ENCODE measurements around the gene HIGD1C.
"Not testable (repeated sequence)": the region's sequence is repeated elsewhere in the genome, so short reads cannot be mapped to it uniquely, and the experiment has no call there.

Gene HIGD1C

DNA sequence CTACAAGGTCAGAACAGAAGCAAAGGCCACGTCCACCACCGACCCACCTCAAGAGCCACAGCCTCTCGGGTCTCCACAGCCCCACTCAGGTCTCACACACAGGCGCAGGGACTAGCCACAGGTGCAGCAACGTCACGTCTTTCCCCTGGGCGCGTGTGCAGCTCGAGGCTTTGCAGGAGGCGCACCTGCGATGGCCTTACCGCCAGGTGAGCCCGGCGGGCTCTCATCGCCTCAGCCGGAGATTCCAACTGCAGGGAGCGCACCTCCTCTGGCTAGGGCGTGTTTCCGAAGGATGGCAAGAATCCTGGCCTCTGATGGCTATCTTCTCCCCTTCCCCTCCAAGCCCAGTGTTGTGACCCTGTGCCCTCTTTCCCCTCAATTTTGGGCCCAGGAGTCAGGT is at the start of gene HIGD1C:
Gene HIGD1C, plus strand, starts transcription at position 35 of the 400 bp plus-strand sequence. CDS start 1,455 bp downstream, outside the sequence.
- DNase-seq (ENCODE audit: low spot score), result no peak

GRCh38 chr12:50908479-50908878 is 43.9 kb upstream of the HIGD1C start:
- DNase-seq (ENCODE audit: low spot score), result not testable (repeated sequence)

- not testable (repeated sequence) for DNase-seq (ENCODE audit: low spot score)
Observed at GRCh38 chr12:50912361-50912760, 40.0 kb upstream of the HIGD1C start.

DNA sequence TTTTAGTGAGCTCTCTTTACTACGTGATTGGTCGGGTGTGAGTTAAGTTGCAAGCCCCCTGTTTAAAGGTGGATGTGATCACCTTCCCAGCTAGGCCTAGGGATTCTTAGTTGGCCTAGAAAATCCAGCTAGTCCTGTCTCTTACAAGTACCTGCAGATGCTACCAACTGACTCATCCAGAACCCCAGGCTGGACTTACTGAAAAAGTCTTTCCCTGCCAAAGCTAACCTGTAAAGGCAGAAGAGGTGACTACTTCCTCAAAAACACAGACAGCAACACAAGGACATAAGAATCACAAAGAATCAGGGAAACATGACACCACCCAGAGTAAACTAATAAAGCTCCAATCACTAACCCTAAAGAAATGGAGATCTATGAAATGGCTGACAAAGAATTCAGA is 39.1 kb upstream of the HIGD1C start:
- DNase-seq (ENCODE audit: low spot score), result no peak

DNA sequence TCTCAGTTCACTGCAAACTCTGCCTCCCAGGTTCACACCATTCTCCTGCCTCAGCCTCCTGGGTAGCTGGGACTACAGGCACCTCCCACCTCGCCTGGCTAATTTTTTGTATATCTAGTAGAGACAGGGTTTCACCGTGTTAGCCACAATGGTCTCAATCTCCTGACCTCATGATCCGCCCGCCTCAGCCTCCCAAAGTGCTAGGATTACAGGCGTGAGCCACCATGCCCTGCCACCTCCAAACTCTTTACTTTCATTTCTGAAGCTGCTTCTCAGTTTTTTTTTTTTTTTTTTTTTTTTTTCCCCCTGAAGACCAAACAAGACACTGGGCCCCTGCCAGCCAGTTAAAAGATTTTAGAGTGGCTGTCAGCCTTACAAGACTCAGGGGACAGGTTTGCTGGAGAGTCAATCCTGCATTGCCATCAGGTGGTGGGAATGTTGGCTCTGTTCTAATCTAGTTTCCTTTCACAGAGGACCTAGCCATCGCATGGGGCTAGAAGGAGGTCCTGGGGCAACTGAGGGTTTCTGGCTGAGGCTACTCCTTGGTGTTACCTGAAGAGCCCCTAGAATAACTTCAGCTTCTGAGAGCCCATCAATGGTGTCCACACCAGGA is 37.4 kb upstream of the HIGD1C start:
- DNase-seq (ENCODE audit: low spot score), result no peak

- no peak for DNase-seq (ENCODE audit: low spot score)
Observed at GRCh38 chr12:50916292-50916691, 36.1 kb upstream of the HIGD1C start.

- DNase-seq (ENCODE audit: low spot score), result no peak
Observed at GRCh38 chr12:50918584-50919316, 33.6 kb upstream of the HIGD1C start.

GRCh38 chr12:50922820-50923219 is 29.5 kb upstream of the HIGD1C start:
- no peak for DNase-seq (ENCODE audit: low spot score)

GRCh38 chr12:50923361-50924130 is 28.8 kb upstream of the HIGD1C start:
- no peak for DNase-seq (ENCODE audit: low spot score)

GRCh38 chr12:50924131-50924438 is 28.3 kb upstream of the HIGD1C start:
- DNase-seq (ENCODE audit: low spot score), result no peak

GRCh38 chr12:50924439-50925341 is 27.7 kb upstream of the HIGD1C start:
- DNase-seq (ENCODE audit: low spot score), result peak; percentile 45

GRCh38 chr12:50925342-50925651 is 27.0 kb upstream of the HIGD1C start:
- no peak for DNase-seq (ENCODE audit: low spot score)

- no peak for DNase-seq (ENCODE audit: low spot score)
Observed at GRCh38 chr12:50925920-50926319, 26.4 kb upstream of the HIGD1C start.

DNA sequence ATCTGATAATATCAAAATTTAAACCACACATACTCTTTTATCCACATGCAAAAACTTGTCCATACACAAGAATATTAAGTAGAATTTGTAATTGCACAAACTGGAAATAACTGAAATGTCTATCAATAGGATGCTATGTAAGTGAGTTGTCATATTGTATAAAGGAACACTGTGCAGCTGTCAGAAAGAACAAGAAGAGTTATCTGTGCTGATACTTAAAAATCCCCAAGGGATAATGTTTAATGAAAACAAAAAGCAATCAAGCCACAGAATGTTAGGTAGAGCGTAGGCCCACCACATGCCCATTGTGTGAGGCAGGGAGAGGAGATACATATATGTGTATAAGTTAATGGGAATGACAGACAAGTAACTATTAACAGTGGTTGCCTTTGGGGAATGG is 25.9 kb upstream of the HIGD1C start:
- DNase-seq (ENCODE audit: low spot score), result no peak

DNA sequence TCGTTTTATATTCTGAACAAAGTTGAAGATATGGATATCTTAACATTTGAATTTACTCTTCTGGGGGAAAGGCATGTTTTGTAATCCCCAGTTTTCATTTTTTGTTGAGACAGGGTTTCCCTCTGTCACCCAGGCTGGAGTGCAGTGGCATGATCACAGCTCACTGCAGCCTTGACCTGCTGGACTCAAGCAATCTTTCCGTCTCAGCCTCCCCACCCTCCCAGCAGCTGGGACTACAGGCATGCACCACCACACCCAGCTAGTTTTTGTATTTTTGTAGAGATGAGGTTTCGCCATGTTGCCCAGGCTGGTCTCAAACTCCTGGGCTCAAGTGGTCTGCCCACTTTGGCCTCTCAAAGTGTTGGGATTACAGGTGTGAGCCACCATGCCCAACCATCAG is 25.4 kb upstream of the HIGD1C start:
- DNase-seq (ENCODE audit: low spot score), result not testable (repeated sequence)

DNA sequence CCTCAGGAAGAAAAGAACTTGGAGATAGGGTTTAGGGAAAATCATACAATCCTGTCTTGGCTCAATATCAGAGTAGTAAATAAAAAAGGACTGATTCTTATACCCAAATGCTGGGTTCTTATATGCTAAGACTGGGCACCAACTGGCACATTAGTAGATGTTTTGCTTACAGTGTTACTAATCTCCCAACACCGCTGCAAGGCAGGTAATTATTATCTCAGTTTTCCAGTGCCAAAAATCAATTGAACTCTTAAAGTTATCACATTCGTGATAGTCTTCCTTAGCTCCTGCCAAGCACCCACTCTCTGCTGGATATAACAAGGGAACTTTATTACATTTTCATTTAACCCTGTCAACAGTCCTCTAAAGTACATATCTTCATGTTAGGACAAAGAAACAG is 25.0 kb upstream of the HIGD1C start:
- no peak for DNase-seq (ENCODE audit: low spot score)

DNA sequence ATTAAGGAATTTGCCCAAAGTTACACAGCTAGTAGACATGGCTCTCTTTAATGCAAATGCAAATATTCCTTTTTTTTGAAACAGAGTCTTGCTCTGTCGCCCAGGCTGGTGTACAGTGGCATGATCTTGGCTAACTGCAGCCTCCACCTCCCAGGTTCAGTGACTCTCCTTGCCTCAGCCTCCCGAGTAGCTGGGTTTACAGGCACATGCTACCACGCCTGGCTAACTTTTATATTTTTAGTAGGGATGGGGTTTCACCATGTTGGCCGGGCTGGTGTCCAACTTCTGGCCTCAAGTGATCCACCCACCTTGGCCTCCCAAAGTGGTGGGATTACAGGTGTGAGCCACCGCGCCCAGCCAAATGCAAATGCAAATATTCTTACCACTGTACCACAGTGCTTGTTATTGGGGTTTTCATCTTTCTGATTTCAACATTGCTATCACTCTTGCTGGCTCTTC is 24.5 kb upstream of the HIGD1C start:
- no peak for DNase-seq (ENCODE audit: low spot score)

DNA sequence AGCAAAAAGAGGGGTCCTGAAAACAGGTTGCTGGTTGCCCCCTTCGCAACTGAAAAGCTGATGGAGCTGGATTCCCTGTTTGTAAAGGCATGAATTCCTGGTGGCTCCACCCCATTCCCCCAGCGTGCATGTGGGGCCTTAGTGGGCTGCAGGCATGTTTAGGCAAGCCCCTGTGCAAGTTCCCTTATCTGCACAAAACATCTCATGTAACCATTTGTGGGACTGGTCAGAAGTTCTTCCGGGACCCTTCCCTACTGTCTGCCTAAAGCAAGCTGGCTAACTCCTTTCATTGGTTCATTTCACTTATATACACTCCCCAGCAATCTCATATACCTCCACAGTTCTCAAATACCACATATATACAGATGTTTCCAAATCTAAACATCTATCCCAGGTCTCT is 24.0 kb upstream of the HIGD1C start:
- no peak for DNase-seq (ENCODE audit: low spot score)

GRCh38 chr12:50929831-50930230 is 22.5 kb upstream of the HIGD1C start:
- no peak for DNase-seq (ENCODE audit: low spot score)

- not testable (repeated sequence) for DNase-seq (ENCODE audit: low spot score)
Observed at GRCh38 chr12:50930477-50930876, 21.9 kb upstream of the HIGD1C start.

DNA sequence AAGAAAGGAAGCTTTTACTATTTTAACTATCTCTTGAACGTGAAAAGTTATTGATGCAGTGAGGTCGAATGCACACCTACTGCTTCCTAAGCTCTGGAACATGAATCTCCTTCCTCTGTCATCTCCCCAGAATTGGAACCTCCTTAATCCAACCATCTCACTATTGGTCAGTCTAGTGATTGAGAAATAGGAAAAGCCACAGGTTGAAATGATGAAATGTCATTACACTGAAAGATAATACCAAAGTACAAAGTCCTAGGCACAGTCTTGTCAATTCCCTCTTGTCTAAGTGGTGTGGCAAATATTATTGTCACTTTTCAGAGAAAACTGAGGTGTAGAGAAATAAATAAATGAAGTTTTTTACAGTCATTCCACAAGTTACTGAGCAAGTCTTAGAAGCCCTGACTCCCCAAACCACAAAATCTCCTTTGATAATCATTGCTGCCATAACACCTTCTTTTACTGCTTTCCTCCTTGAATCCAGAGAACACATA is 19.5 kb upstream of the HIGD1C start:
- no peak for DNase-seq (ENCODE audit: low spot score)
